Calu3 (cell line): ENCODE results near the gene SOX10. TPM values are rescaled to one million over a fixed set of nuclear protein-coding genes. Genes with fewer than 3 reads are reported as not detected.
A peak's percentile ranks its signal among the peaks of the same experiment; 100 is the strongest.

Experiments used
- BruUV-seq: library from RNA; stranded (reverse); fragments of 400-500 nt; replicated peaks from 2 replicates; lab custom pipeline; 2021; lab: Mats Ljungman, UMichigan
- CTCF ChIA-PET: fragments of 300-600 bp; sonication (Branson Sonifier 250); formaldehyde crosslinking; loops from one replicate; lab custom pipeline; 2022; ENCODE audit warnings: antibody characterized with exemption; lab: Charles Lee
- DNase-seq: peaks from one replicate; pipeline ENCODE4 v3.0.0; 2022
- H3K27ac Mint-ChIP-seq: one replicate; pipeline ENCODE4 v1.8.0; 2022; ENCODE audit warnings: mixed read lengths; ENCODE audit not compliant: unreplicated experiment
- H3K27me3 Mint-ChIP-seq: one replicate; pipeline ENCODE4 v1.8.0; 2022; ENCODE audit warnings: mixed read lengths; ENCODE audit not compliant: unreplicated experiment
- H3K36me3 Mint-ChIP-seq: one replicate; pipeline ENCODE4 v1.8.0; 2022; ENCODE audit warnings: mild to moderate bottlenecking, moderate library complexity, mixed read lengths; ENCODE audit not compliant: insufficient read depth, unreplicated experiment
- H3K4me1 Mint-ChIP-seq: one replicate; pipeline ENCODE4 v1.8.0; 2022; ENCODE audit warnings: mild to moderate bottlenecking, low read depth, mixed read lengths; ENCODE audit not compliant: unreplicated experiment
- H3K4me3 Mint-ChIP-seq: one replicate; pipeline ENCODE4 v1.8.0; 2022; ENCODE audit warnings: mild to moderate bottlenecking, low read depth, moderate library complexity, mixed read lengths; ENCODE audit not compliant: unreplicated experiment
- H3K9me3 Mint-ChIP-seq: one replicate; pipeline ENCODE4 v1.8.0; 2022; ENCODE audit warnings: low read depth, mixed read lengths; ENCODE audit not compliant: unreplicated experiment
- intact Hi-C: fragments of 100-400 bp; cut with micrococcal nuclease; formaldehyde crosslinking; loops from one replicate; pipeline ENCODE4 v1.10.0; 2022; ENCODE audit not compliant: unreplicated experiment
- total RNA-seq: library from RNA; stranded (reverse); gene quantifications from 2 replicates; pipeline ENCODE4 v1.2.3, GENCODE V29; 2022
- TF ChIP-seq, protein P1 (sequence below): fragments of 200-600 bp; IDR thresholded peaks from one replicate; pipeline ENCODE4 v1.8.0; 2022; ENCODE audit warnings: antibody characterized with exemption; ENCODE audit not compliant: unreplicated experiment

Gene SOX10
- total RNA-seq, 1 experiment from 2014 or later: not detected

DNA sequence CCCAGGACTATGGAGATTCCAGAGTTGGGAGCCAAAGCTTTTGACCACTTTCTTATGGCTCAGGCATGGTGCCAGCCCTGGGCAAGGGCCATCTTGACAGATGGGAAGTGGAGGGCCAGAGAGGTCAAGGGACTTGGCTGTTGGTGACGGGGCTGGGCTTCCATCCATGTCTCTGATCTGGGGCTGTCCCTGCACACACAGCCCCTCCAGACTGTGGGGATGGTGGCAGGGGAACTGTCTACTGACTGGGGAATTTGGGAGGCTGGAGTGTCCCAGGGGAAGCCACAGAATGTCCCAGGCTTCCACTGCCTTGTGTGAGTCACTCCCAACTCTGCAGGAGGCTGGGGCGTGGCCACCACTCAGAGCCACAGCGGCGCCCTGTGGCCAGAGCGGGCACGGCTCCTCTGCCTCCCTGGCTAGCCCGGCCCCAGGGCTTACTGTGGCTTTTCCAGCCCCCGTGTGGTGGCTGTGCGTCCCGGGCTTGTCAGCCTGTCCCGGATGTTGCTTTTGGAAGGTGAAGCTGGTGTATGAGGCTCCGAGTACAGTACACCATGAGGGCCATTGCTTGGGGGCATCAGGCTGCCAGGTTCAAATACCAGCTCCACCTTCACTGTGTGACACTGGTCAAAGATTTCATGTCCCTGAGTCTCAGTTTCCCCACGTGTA is 50.5 kb downstream of the SOX10 start:
- Mint-ChIP-seq H3K4me3 (no peak overlapping the region), H3K36me3 (peaks cover 64% of the 10 kb centered on the region), H3K27me3 (no peaks in the 10 kb centered on the region), H3K9me3 (no peaks in the 10 kb centered on the region), H3K4me1 (peaks cover 17% of the 10 kb centered on the region), H3K27ac (peak overlapping the region; percentile 63)
- BruUV-seq: no TSS peak
- TF ChIP-seq, protein P1, sequence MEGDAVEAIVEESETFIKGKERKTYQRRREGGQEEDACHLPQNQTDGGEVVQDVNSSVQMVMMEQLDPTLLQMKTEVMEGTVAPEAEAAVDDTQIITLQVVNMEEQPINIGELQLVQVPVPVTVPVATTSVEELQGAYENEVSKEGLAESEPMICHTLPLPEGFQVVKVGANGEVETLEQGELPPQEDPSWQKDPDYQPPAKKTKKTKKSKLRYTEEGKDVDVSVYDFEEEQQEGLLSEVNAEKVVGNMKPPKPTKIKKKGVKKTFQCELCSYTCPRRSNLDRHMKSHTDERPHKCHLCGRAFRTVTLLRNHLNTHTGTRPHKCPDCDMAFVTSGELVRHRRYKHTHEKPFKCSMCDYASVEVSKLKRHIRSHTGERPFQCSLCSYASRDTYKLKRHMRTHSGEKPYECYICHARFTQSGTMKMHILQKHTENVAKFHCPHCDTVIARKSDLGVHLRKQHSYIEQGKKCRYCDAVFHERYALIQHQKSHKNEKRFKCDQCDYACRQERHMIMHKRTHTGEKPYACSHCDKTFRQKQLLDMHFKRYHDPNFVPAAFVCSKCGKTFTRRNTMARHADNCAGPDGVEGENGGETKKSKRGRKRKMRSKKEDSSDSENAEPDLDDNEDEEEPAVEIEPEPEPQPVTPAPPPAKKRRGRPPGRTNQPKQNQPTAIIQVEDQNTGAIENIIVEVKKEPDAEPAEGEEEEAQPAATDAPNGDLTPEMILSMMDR: peak; percentile 94
- CTCF ChIA-PET: interaction anchor here (0.9 to 1.2 kb wide), 2 partner anchors 20 to 28 kb away, joined by 3 to 5 read pairs; partner anchors contain the start of genes C22orf23 and POLR2F
- intact Hi-C loops: loop anchor here (5.0 kb wide), 1 partner anchor 37 kb away; no protein-coding TSS in a partner anchor
- peak; percentile 97 for DNase-seq

- Mint-ChIP-seq H3K4me1 (peaks cover 17% of the 10 kb centered on the region), H3K27ac (peak overlapping the region; percentile 64), H3K36me3 (peaks cover 65% of the 10 kb centered on the region), H3K9me3 (no peaks in the 10 kb centered on the region), H3K4me3 (peak overlapping the region; percentile 15), H3K27me3 (no peaks in the 10 kb centered on the region)
- TF ChIP-seq, protein P1: no peak
- CTCF ChIA-PET: interaction anchor here (1.2 kb wide), 1 partner anchor 21 kb away, joined by 3 read pairs; the partner anchor contains the start of genes C22orf23 and POLR2F
- DNase-seq: no peak
- no TSS peak for BruUV-seq
- intact Hi-C loops: loop anchor here (5.0 kb wide), 1 partner anchor 36 kb away; no protein-coding TSS in a partner anchor
Observed at GRCh38 chr22:37932821-37933578, 51.4 kb downstream of the SOX10 start.

GRCh38 chr22:37932401-37932800 is 52.0 kb downstream of the SOX10 start:
- no peak overlapping the region for H3K4me3 Mint-ChIP-seq
- TF ChIP-seq, protein P1: no peak
- CTCF ChIA-PET: interaction anchor here (1.2 kb wide), 1 partner anchor 21 kb away, joined by 3 read pairs; the partner anchor contains the start of genes C22orf23 and POLR2F
- H3K9me3 Mint-ChIP-seq: no peaks in the 10 kb centered on the region
- no peak overlapping the region for H3K27ac Mint-ChIP-seq
- H3K4me1 Mint-ChIP-seq: peaks cover 17% of the 10 kb centered on the region
- no TSS peak for BruUV-seq
- H3K36me3 Mint-ChIP-seq: peaks cover 65% of the 10 kb centered on the region
- H3K27me3 Mint-ChIP-seq: no peaks in the 10 kb centered on the region
- intact Hi-C loops: loop anchor here (5.0 kb wide), 1 partner anchor 35 kb away; no protein-coding TSS in a partner anchor
- DNase-seq: no peak

DNA sequence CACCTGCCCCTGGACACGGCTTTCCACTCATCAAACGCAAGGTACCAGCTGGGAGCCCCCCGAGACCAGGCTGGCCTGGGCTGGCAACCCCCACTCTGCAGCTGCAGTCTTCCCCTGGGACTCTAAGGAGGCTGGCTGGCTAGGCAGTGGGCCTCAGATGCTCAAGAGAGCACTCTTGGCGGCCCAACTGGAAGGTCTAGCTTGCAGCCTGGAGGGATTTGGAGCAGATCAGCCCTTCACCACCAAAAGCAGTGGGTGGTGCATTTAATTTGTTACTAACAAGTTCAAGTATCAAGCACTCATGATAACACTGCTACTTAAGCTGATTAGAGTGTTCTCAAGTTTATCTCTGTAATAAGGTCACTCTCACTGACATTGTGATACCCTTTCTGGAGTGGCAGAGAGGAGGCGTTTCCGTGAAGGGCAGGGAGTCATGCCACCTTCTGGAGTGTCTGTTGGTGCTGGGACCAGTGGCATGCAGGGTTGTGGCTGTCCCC is 52.4 kb downstream of the SOX10 start:
- CTCF ChIA-PET: no interaction called here
- H3K27me3 Mint-ChIP-seq: no peaks in the 10 kb centered on the region
- DNase-seq: no peak
- no peak overlapping the region for H3K27ac Mint-ChIP-seq
- TF ChIP-seq, protein P1: no peak
- H3K9me3 Mint-ChIP-seq: no peaks in the 10 kb centered on the region
- BruUV-seq: no TSS peak
- peaks cover 17% of the 10 kb centered on the region for H3K4me1 Mint-ChIP-seq
- no peak overlapping the region for H3K4me3 Mint-ChIP-seq
- intact Hi-C loops: loop anchor here (5.0 kb wide), 1 partner anchor 35 kb away; no protein-coding TSS in a partner anchor
- peaks cover 61% of the 10 kb centered on the region for H3K36me3 Mint-ChIP-seq
